GM06990 (cell line): Measurements from ENCODE around the gene RSPO4.
A peak's percentile ranks its signal among the peaks of the same experiment; 100 is the strongest.

Source experiments
- DNase-seq: peaks from one replicate; pipeline ENCODE4 v3.0.0-alpha.2; 2011; ENCODE audit not compliant: insufficient read length; ENCODE audit errors: extremely low read depth
- H3K27me3 ChIP-seq: replicated peaks from 2 replicates; pipeline ENCODE4 v1.6.0; 2011; ENCODE audit warnings: low read length; ENCODE audit not compliant: control insufficient read depth, insufficient read depth
- H3K36me3 ChIP-seq: 2 replicates; pipeline ENCODE4 v1.5.1; 2011; ENCODE audit warnings: low read length; ENCODE audit not compliant: control insufficient read depth, insufficient read depth
- H3K4me3 ChIP-seq: replicated peaks from 2 replicates; pipeline ENCODE4 v1.5.1; 2011; ENCODE audit warnings: low read depth, mild to moderate bottlenecking, control low read depth, low read length
- TF ChIP-seq, protein P1 (sequence below): IDR thresholded peaks from 2 replicates; pipeline ENCODE4 v1.5.1; 2011; ENCODE audit warnings: low read length, control low read depth, mild to moderate bottlenecking, inconsistent platforms; ENCODE audit not compliant: insufficient read depth, poor library complexity, severe bottlenecking

Gene RSPO4

DNA sequence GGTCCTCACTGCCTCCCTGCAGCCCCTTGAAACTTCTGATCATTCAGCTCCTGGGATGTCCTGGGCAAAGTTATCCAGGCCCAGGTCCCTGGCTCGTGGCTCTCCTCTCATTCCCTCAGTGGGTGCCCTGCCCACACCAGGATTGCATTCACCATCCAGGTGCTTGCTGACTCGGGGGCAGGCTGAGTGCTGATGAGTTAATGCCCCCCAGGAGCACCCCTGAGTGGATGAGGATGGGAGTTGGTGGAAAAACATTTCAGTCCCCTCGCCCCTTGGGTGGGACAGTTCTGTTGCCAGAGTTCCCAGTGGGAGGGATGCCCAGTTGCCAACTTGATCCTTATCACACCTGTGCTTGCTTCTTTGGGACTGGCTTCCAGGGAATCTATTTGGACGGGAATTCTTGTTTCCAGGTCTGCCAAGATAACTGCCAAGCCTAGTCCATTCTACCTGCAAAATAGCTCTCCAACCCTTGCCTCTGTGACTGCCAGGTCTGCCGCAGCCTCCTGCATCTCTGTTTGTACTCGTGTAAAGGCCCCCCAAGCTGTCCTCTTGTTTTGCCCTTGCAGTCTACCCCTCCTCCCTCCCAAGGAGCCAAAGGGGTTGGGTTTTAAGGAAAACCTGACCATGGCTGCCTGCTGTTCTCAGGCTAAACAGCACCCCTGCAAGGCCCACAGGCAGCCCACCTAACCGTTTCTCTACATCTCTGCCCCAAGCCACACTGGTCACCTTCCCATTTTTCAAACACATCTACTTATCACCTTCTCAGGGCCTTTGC, 11.6 kb upstream of the RSPO4 start:
- Histone ChIP-seq H3K4me3 (no peak overlapping the region), H3K27me3 (no peaks in the 10 kb centered on the region; the same call in 1 of the 2 replicates), H3K36me3 (no peaks in the 10 kb centered on the region)
- TF ChIP-seq, protein P1, sequence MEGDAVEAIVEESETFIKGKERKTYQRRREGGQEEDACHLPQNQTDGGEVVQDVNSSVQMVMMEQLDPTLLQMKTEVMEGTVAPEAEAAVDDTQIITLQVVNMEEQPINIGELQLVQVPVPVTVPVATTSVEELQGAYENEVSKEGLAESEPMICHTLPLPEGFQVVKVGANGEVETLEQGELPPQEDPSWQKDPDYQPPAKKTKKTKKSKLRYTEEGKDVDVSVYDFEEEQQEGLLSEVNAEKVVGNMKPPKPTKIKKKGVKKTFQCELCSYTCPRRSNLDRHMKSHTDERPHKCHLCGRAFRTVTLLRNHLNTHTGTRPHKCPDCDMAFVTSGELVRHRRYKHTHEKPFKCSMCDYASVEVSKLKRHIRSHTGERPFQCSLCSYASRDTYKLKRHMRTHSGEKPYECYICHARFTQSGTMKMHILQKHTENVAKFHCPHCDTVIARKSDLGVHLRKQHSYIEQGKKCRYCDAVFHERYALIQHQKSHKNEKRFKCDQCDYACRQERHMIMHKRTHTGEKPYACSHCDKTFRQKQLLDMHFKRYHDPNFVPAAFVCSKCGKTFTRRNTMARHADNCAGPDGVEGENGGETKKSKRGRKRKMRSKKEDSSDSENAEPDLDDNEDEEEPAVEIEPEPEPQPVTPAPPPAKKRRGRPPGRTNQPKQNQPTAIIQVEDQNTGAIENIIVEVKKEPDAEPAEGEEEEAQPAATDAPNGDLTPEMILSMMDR = no peak
- DNase-seq = no peak

DNA sequence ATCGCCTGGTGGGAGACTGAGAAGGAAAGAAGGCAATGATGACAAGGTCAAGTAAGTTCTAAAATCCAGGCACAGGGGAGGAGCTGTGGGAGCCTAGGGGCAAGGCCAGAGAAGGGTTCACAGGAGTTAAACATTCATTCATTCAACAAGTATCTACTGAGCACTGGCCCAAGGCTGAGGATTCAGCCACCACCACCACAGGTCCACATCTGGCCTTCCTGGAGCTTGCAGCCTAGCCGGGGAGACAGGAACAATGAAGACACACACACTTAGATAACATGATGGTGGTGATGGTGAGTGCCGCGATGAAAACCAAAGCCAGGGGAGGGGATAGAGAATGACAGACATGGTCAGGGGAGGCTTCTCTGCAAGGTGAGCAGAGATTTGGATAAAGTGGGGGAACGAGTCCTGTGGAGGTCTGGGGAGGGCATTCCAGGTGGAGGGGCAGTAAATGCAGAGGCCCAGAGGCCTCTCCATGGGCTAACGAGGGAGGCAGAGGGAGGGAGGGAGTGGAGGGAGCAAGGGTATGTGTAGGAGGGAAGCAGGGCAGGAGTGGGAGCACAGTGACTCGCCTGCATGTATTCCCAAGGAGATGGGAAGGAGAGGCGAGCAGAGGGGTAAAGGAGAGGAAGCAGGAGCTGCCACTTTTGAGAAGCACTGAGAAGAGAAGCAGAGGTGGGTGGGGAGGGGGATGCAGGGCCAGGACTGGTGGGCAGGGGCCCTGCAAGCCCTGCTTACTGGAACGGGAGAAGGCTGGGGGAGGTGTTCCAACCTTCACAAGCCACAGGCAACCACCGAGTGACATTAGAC, 10.5 kb upstream of the RSPO4 start:
- no peak overlapping the region for H3K4me3 ChIP-seq
- no peaks in the 10 kb centered on the region; the same call in 1 of the 2 replicates for H3K27me3 ChIP-seq
- no peaks in the 10 kb centered on the region for H3K36me3 ChIP-seq
- DNase-seq = no peak
- TF ChIP-seq, protein P1 = no peak

DNA sequence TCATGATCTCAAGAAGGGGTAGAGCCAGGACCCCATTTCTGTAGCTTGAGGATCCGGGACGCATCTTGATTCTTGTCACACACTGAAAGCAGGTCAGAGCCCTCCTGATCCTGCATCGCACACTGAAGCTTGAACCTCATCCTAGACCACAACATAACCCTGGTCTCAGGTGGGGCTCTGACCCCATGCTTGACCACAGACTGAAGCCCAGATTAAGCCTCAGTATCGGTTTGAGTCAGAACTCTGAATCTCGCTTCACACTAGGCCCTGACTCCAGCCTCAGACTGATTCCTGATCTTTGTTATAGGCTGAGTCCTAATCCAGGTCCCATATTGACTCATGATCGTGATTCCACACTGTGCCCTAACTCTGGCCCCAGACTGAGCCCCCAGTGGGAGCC, 8.5 kb upstream of the RSPO4 start:
- Histone ChIP-seq H3K27me3 (no peaks in the 10 kb centered on the region; the same call in 1 of the 2 replicates), H3K36me3 (no peaks in the 10 kb centered on the region), H3K4me3 (no peak overlapping the region)
- TF ChIP-seq, protein P1 = no peak
- DNase-seq = peak; percentile 30

DNA sequence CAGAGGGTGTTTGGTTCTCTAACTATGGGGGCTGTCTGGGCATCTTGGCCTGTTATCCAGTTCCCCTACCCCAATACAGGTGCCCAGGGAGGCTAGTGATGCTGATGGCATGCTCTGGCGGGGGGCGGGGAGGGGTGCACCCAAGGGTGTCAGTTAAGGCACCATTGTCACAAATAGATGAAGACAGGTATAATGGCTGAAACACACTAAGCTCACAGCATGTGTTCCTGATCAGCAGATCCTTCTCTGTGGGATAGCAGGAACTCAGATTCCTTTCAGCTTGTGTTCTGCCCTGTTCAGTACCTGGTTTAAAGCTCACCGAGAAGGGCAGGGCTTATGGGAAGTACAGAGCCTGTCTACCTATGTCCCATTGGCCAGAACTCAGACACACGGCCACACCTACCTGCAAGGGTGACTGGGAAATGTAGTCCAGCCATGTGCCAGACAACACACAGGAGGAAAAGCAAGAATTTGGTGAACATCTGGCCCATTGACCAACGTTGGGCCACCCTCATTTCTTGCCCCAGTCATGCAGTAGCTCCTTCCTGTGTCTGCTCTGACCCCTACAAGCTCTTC, 3.4 kb upstream of the RSPO4 start:
- DNase-seq = no peak
- TF ChIP-seq, protein P1 = no peak
- Histone ChIP-seq H3K27me3 (peaks cover 2% of the 10 kb centered on the region; the same call in 1 of the 2 replicates), H3K36me3 (no peaks in the 10 kb centered on the region), H3K4me3 (no peak overlapping the region)

DNA sequence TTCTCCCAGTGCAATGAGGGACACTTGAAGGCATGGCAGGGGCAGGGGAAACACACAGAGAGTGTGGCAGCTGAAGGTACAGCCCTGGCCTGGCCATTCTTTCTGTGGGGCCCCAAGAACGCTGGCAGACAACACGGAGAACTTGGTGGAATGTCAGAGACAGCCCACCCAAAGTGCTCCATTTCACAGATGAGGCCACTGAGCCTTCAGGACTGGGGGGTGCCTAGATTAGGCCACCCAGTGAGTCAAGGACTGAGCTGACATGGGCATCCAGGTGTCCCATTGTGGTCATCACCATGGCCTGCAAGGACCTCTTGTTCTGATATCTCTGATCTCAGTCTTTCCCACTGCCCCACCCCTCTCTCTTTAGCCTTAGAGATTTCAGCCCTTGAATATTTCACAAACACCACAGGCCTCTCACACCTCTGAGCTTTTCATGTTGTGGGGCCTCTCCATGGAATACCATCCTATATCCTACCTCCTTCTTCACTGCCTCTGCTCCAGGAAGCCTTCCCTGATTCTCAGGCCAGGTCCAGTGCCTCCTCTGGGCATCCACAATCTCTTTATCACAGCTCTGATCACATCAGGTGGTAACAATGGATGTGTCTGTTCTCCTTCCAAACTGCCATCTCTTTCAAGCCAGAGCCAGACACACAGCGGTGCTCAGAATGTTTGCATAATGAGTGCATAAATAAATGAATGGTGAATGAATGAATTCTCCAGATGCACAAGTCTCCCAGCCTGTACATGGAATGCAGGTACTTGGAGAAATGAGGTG, 2.0 kb upstream of the RSPO4 start:
- Histone ChIP-seq H3K27me3 (peaks cover 2% of the 10 kb centered on the region; the same call in 1 of the 2 replicates), H3K36me3 (no peaks in the 10 kb centered on the region), H3K4me3 (no peak overlapping the region)
- TF ChIP-seq, protein P1 = no peak
- no peak for DNase-seq
